Activated CD4-positive, CD25-positive, alpha-beta regulatory T cell treated with anti-CD3 and anti-CD28 coated beads, Interleukin-2, amount 50 U/mL, for 16 hours (primary cell): ENCODE measurements around the gene DRAP1.

ENCODE experiments used
- DNase-seq: peaks from one replicate; pipeline ENCODE4 v3.0.0-alpha.2; 2020; ENCODE audit warnings: low read depth, low spot score

DRAP1 gene

GRCh38 chr11:65961267-65962140 is 42.3 kb downstream of the DRAP1 start, which contains the start of gene SART1:
Gene SART1 (plus strand): TSS chr11:65961734. CDS start chr11:65961781, 47 bp downstream.
- peak; percentile 94 for DNase-seq

GRCh38 chr11:65962141-65962564 is 42.9 kb downstream of the DRAP1 start:
- no peak for DNase-seq

GRCh38 chr11:65964906-65965305 is 45.7 kb downstream of the DRAP1 start:
- no peak for DNase-seq

- DNase-seq = no peak
These were observed 46.9 kb downstream of the DRAP1 start for GRCh38 chr11:65965986-65966762.

- DNase-seq = no peak
These were observed 48.2 kb downstream of the DRAP1 start for GRCh38 chr11:65967329-65967934.

GRCh38 chr11:65968600-65969482 is 49.6 kb downstream of the DRAP1 start:
- no peak for DNase-seq
